Ectodermal cell (in vitro differentiated cells): ENCODE measurements around the gene KRTAP12-4. TPM values are rescaled to one million over a fixed set of nuclear protein-coding genes. Genes with fewer than 3 reads are reported as not detected.

Source experiments
- H3K27ac ChIP-seq: 2 replicates; pipeline ENCODE4 v1.7.0; 2013; ENCODE audit warnings: mild to moderate bottlenecking, low read depth, low read length; ENCODE audit not compliant: insufficient read depth, poor library complexity, severe bottlenecking
- H3K27me3 ChIP-seq: 2 replicates; pipeline ENCODE4 v1.7.0; 2013; ENCODE audit warnings: mild to moderate bottlenecking, low read length; ENCODE audit not compliant: insufficient read depth, control insufficient read depth, poor library complexity, severe bottlenecking
- H3K36me3 ChIP-seq: one replicate; pipeline ENCODE4 v1.7.0; 2013; ENCODE audit warnings: low read length; ENCODE audit not compliant: control insufficient read depth, insufficient read depth
- H3K4me1 ChIP-seq: one replicate; pipeline ENCODE4 v1.7.0; 2013; ENCODE audit warnings: low read length; ENCODE audit not compliant: control insufficient read depth, insufficient read depth
- H3K4me3 ChIP-seq: 2 replicates; pipeline ENCODE4 v1.7.0; 2013; ENCODE audit warnings: low read depth, low read length, control low read depth; ENCODE audit not compliant: insufficient read depth
- H3K9me3 ChIP-seq: 2 replicates; pipeline ENCODE4 v1.7.0; 2013; ENCODE audit warnings: mild to moderate bottlenecking, low read length, moderate library complexity; ENCODE audit not compliant: control insufficient read depth
- WGBS, 2 experiments: methylation state at CpG; one replicate each; pipeline ENCODE4 v1.1.7; 2013; ENCODE audit warnings: missing lambda C conversion rate in 2 of 2; 5-methylcytosine and 5-hydroxymethylcytosine counted together
- polyA plus RNA-seq, 4 experiments: library from polyadenylated mRNA; stranded (reverse); fragments of 50-300 nt; gene quantifications; one replicate each; pipeline ENCODE4 v1.2.3, GENCODE V29; 2013

KRTAP12-4 gene
- polyA plus RNA-seq (2013, experiment 1 of 4), result not detected
- not detected for polyA plus RNA-seq (2013, experiment 2 of 4)
- polyA plus RNA-seq (2013, experiment 3 of 4), result not detected
- not detected for polyA plus RNA-seq (2013, experiment 4 of 4)

GRCh38 chr21:44654576-44655175 is at the start of gene KRTAP12-4:
KRTAP12-4 (minus strand) TSS chr21:44654659; CDS start chr21:44654614, 45 bp downstream.
- no peak within 1 kb of the TSS for H3K27ac ChIP-seq
- no peak within 1 kb of the TSS for H3K4me3 ChIP-seq
- peaks cover 3% of the 10 kb centered on the region for H3K4me1 ChIP-seq
- H3K9me3 ChIP-seq, result no peaks in the 10 kb centered on the region
- H3K36me3 ChIP-seq, result no peaks in the 10 kb centered on the region
- no peaks in the 10 kb centered on the region for H3K27me3 ChIP-seq
- WGBS, 2 experiments, result 91 to 92% methylated on average over 9 of the region's 9 CpGs

- H3K9me3 ChIP-seq, result no peaks in the 10 kb centered on the region
- H3K27me3 ChIP-seq, result peaks cover 53% of the 10 kb centered on the region
Observed at GRCh38 chr21:44703731-44704635, 49.5 kb upstream of the KRTAP12-4 start.

GRCh38 chr21:44702973-44703730 is 48.7 kb upstream of the KRTAP12-4 start:
- peaks cover 45% of the 10 kb centered on the region for H3K27me3 ChIP-seq
- H3K4me3 ChIP-seq, result no peak overlapping the region
- H3K36me3 ChIP-seq, result no peaks in the 10 kb centered on the region
- no peaks in the 10 kb centered on the region for H3K9me3 ChIP-seq
- WGBS, 2 experiments, result 68 to 69% methylated on average over 16 of the region's 16 CpGs
- peaks cover 53% of the 10 kb centered on the region for H3K4me1 ChIP-seq
- H3K27ac ChIP-seq, result no peak overlapping the region

More at GRCh38 chr21:44703731-44704635, 49.5 kb upstream of the KRTAP12-4 start:
- H3K4me3 ChIP-seq, result no peak overlapping the region
- peaks cover 58% of the 10 kb centered on the region for H3K4me1 ChIP-seq
- 50% methylated on average over 13 of the region's 13 CpGs for WGBS, 2 experiments
- H3K27ac ChIP-seq, result no peak overlapping the region
- no peaks in the 10 kb centered on the region for H3K36me3 ChIP-seq

GRCh38 chr21:44702111-44702972 is 47.9 kb upstream of the KRTAP12-4 start:
- Histone ChIP-seq H3K4me1 (peaks cover 53% of the 10 kb centered on the region), H3K27me3 (peaks cover 37% of the 10 kb centered on the region), H3K9me3 (no peaks in the 10 kb centered on the region), H3K36me3 (no peaks in the 10 kb centered on the region), H3K27ac (no peak overlapping the region), H3K4me3 (no peak overlapping the region)
- 81 to 82% methylated on average over 22 of the region's 22 CpGs for WGBS, 2 experiments

- Histone ChIP-seq H3K4me1 (peaks cover 49% of the 10 kb centered on the region), H3K4me3 (no peak overlapping the region), H3K36me3 (no peaks in the 10 kb centered on the region), H3K27me3 (peaks cover 29% of the 10 kb centered on the region), H3K9me3 (no peaks in the 10 kb centered on the region), H3K27ac (no peak overlapping the region)
- WGBS, 2 experiments, result 74 to 79% methylated on average over 12 of the region's 12 CpGs
Observed at GRCh38 chr21:44701541-44701940, 47.1 kb upstream of the KRTAP12-4 start.

- Histone ChIP-seq H3K4me1 (peaks cover 45% of the 10 kb centered on the region), H3K9me3 (no peaks in the 10 kb centered on the region), H3K4me3 (no peak overlapping the region), H3K36me3 (no peaks in the 10 kb centered on the region), H3K27ac (no peak overlapping the region), H3K27me3 (peaks cover 24% of the 10 kb centered on the region)
- 85 to 86% methylated on average over 13 of the region's 14 CpGs for WGBS, 2 experiments
Observed at GRCh38 chr21:44701023-44701400, 46.6 kb upstream of the KRTAP12-4 start.

- Histone ChIP-seq H3K4me3 (no peak overlapping the region), H3K4me1 (peaks cover 47% of the 10 kb centered on the region), H3K9me3 (no peaks in the 10 kb centered on the region), H3K27ac (no peak overlapping the region), H3K27me3 (peaks cover 17% of the 10 kb centered on the region), H3K36me3 (no peaks in the 10 kb centered on the region)
- WGBS, 2 experiments, result 75 to 77% methylated on average over 21 of the region's 21 CpGs
Observed at GRCh38 chr21:44700101-44701022, 45.9 kb upstream of the KRTAP12-4 start.

GRCh38 chr21:44699502-44700001 is 45.1 kb upstream of the KRTAP12-4 start:
- no peaks in the 10 kb centered on the region for H3K36me3 ChIP-seq
- peaks cover 10% of the 10 kb centered on the region for H3K27me3 ChIP-seq
- H3K27ac ChIP-seq, result no peak overlapping the region
- H3K4me3 ChIP-seq, result no peak overlapping the region
- H3K4me1 ChIP-seq, result peaks cover 52% of the 10 kb centered on the region
- H3K9me3 ChIP-seq, result no peaks in the 10 kb centered on the region
- 79 to 83% methylated on average over 17 of the region's 17 CpGs for WGBS, 2 experiments
